ENCODE data around the gene SP100. TPM values are rescaled to one million over a fixed set of nuclear protein-coding genes. Genes with fewer than 3 reads are reported as not detected.

Gene SP100
- total and polyA plus RNA-seq, 2 of the 4 experiments (the other 2 are of a cell fraction) = 50.6 to 69.0 TPM

GRCh38 chr2:230589025-230589424, 173.0 kb downstream of the SP100 start:
- dilution Hi-C loops (cut with HindIII; ENCODE audit: low sequenced_read_pairs, unreplicated experiment) (no loop called here), intact Hi-C loops (cut with micrococcal nuclease) (no loop called here), in situ Hi-C loops (cut with MboI; ENCODE audit: low sequenced_read_pairs) (no loop called here)
- Histone ChIP-seq H3K56ac (ENCODE audit: extremely low read depth, insufficient read depth, low read length) (no peak overlapping the region), H2BK15ac (ENCODE audit: low read depth, low read length) (no peak overlapping the region), H2AK5ac (ENCODE audit: low read depth, low read length) (no peak overlapping the region), H2BK5ac (ENCODE audit: low read depth, low read length, poor library complexity, severe bottlenecking) (no peak overlapping the region), H3K36me3 (ENCODE audit: control insufficient read depth, insufficient read depth, low read length) (no peaks in the 10 kb centered on the region), H3K9me3 (ENCODE audit: control insufficient read depth, insufficient read depth, low read length) (no peaks in the 10 kb centered on the region), H3K27me3 (ENCODE audit: control insufficient read depth, insufficient read depth, low read length) (no peaks in the 10 kb centered on the region), H3K23ac (ENCODE audit: low read depth, low read length) (no peak overlapping the region), H3K27ac (ENCODE audit: insufficient read depth, low read length) (no peak overlapping the region), H3K14ac (replicated peaks; ENCODE audit: low read depth, low read length) (no peak overlapping the region), H4K8ac (ENCODE audit: low read depth in 2 of 2, low read length in 2 of 2) (no peak overlapping the region), H4K20me1 (ENCODE audit: insufficient read depth, low read length) (no peaks in the 10 kb centered on the region), H3K4me1 (ENCODE audit: control insufficient read depth, insufficient read depth, low read length) (0 out of 2 replicates have a peak, but pooled peaks cover 1% of the 10 kb centered on the region), H2AFZ (replicated peaks; ENCODE audit: low read length, poor library complexity) (no peak overlapping the region), H3K18ac (ENCODE audit: low read depth, low read length) (no peak overlapping the region), H4K5ac (ENCODE audit: low read depth, low read length) (no peak overlapping the region), H2AK9ac (replicated peaks; ENCODE audit: low read depth, low read length, poor library complexity) (no peak overlapping the region), H3K9me1 (ENCODE audit: insufficient read depth, low read length) (no peaks in the 10 kb centered on the region), H3K4me2 (ENCODE audit: low read depth, low read length) (no peak overlapping the region), H3K4ac (ENCODE audit: low read depth, low read length) (no peak overlapping the region), H3K4me3 (ENCODE audit: insufficient read depth, low read depth, low read length) (no peak overlapping the region), H2BK20ac (ENCODE audit: low read depth, low read length) (no peak overlapping the region), H3K79me1 (ENCODE audit: low read depth in 1 of 2, low read length in 2 of 2) (no peaks in the 10 kb centered on the region), H3K9ac (ENCODE audit: low read depth, low read length) (no peak overlapping the region), H2BK120ac (ENCODE audit: low read depth, low read length) (no peak overlapping the region), H4K91ac (ENCODE audit: insufficient read depth, low read depth, low read length) (no peak overlapping the region)
- DNase-seq (no peak), ATAC-seq (ENCODE audit: low read depth) (no peak)
- WGBS, 2 experiments (ENCODE audit: extremely low coverage in 2 of 2, insufficient read length in 1 of 2) = 57% methylated on average over 1 of the region's 3 CpGs; no CpG with 5 or more reads in 1 of the 2 experiments
- no TSS peak for BruUV-seq (replicated peaks)
- POLR2A ChIA-PET (ENCODE audit: unreplicated experiment) = no interaction called here
- CTCF ChIA-PET = no interaction called here
- TF ChIP-seq ELK1 (IDR thresholded peaks at IDR 0.05; ENCODE audit: borderline replicate concordance, low read depth, low read length) (no peak), NFE2L2 (IDR thresholded peaks at IDR 0.05; ENCODE audit: low read depth, low read length) (no peak), BHLHE40 (IDR thresholded peaks at IDR 0.05; ENCODE audit: low read depth, low read length) (no peak), MAFK (IDR thresholded peaks at IDR 0.05; ENCODE audit: low read depth, low read length) (no peak), RCOR1 (IDR thresholded peaks at IDR 0.05; ENCODE audit: insufficient replicate concordance, low read length) (no peak), MAZ (IDR thresholded peaks at IDR 0.05; ENCODE audit: borderline replicate concordance, low read depth, low read length) (no peak), MXI1 (IDR thresholded peaks at IDR 0.05; ENCODE audit: borderline replicate concordance, low read depth, low read length) (no peak), CEBPB (IDR thresholded peaks at IDR 0.05; ENCODE audit: low read depth, low read length) (no peak), SMC3 (IDR thresholded peaks at IDR 0.05; ENCODE audit: low read depth, low read length) (no peak)
